ENCODE data around the gene USP20.

USP20 gene

DNA sequence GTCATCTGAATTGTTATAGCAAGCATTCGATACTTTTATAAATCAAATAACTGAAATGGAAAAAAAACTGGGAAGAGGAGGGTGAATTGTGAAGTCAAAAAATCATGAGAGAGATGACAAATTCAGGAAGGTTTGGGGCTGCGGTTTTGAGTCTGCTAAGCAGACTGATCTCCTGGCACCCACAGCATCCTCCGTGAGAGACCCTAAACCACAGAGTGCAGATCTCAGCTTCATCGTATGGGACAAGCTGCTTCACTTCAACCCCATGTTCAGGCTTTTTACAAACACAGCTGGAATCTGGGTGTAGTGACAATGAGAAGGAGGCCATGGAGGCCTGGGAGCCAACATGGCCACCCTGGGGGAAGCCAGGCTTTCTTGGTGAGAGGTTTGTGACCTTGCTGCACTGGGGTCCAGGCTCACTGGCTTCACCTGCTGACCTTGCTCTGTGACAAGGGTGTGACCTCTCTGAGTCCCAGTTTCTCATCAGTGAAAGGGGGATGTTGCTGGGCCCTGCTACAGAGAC lies 19.4 kb downstream of the USP20 start:
- TF ChIP-seq, protein P1, sequence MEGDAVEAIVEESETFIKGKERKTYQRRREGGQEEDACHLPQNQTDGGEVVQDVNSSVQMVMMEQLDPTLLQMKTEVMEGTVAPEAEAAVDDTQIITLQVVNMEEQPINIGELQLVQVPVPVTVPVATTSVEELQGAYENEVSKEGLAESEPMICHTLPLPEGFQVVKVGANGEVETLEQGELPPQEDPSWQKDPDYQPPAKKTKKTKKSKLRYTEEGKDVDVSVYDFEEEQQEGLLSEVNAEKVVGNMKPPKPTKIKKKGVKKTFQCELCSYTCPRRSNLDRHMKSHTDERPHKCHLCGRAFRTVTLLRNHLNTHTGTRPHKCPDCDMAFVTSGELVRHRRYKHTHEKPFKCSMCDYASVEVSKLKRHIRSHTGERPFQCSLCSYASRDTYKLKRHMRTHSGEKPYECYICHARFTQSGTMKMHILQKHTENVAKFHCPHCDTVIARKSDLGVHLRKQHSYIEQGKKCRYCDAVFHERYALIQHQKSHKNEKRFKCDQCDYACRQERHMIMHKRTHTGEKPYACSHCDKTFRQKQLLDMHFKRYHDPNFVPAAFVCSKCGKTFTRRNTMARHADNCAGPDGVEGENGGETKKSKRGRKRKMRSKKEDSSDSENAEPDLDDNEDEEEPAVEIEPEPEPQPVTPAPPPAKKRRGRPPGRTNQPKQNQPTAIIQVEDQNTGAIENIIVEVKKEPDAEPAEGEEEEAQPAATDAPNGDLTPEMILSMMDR (IDR thresholded peaks at IDR 0.05; ENCODE audit: low read depth, low read length), result no peak
- no peak overlapping the region for H3K4me3 ChIP-seq (ENCODE audit: low read depth, low read length)

DNA sequence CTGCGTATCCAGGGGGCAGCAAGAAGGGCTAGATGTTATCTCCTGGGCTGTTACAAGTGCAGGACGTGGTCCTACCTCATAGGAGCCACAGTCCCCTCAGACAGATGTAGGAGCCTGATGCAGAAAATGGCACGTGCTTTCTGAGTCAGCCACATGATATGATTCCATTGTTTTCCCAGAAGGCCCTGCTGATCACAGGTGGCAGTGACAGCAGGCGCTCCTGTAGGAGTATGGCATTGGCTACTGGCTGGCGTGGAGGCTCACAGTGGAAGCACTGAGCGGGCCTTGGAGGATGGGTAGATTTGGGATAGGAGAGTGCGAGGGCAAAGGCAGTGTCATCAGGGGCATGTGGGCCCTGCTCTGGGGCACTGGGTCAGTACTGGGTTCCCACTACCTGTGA lies 21.9 kb downstream of the USP20 start:
- TF ChIP-seq, protein P1 (IDR thresholded peaks at IDR 0.05; ENCODE audit: low read depth, low read length), result no peak
- no peak overlapping the region for H3K4me3 ChIP-seq (ENCODE audit: low read depth, low read length)

DNA sequence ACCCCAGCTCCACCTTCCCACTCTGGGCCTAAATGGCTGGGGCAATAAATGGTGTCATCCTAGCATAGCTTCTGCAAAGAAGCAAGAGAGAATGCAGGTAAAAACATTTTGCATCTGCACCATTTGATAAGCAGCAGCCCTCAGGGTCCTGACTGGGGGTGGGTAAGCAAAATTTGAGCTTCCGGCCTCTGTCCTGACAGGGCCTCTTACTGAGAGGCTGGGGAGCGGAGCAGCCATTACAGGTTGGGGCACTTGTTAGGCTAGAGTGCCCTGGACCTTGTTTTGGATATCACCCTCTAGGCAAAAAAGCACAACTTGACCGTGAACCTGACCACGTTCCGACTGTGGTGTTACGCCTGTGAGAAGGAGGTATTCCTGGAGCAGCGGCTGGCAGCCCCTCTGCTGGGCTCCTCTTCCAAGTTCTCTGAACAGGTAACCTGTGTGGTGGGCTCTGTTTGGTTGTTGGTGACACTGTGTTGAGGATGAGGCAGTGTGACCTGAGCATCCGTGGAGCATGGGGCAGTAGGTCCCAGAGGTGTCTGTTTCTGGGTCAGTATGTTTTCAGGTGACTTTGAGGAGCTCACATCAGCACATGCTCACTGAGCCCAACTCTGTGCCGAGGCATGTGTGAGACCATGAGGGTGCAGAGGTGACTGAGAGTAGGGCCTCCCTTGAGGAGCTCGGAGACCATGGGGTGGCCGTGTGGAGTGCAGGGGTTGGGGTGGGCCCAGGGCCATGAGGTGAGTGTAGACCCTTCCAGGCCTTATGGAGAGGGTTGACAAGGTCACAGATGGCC lies 23.1 kb downstream of the USP20 start:
- H3K4me3 ChIP-seq (ENCODE audit: low read depth, low read length), result no peak overlapping the region
- TF ChIP-seq, protein P1 (IDR thresholded peaks at IDR 0.05; ENCODE audit: low read depth, low read length), result no peak

DNA sequence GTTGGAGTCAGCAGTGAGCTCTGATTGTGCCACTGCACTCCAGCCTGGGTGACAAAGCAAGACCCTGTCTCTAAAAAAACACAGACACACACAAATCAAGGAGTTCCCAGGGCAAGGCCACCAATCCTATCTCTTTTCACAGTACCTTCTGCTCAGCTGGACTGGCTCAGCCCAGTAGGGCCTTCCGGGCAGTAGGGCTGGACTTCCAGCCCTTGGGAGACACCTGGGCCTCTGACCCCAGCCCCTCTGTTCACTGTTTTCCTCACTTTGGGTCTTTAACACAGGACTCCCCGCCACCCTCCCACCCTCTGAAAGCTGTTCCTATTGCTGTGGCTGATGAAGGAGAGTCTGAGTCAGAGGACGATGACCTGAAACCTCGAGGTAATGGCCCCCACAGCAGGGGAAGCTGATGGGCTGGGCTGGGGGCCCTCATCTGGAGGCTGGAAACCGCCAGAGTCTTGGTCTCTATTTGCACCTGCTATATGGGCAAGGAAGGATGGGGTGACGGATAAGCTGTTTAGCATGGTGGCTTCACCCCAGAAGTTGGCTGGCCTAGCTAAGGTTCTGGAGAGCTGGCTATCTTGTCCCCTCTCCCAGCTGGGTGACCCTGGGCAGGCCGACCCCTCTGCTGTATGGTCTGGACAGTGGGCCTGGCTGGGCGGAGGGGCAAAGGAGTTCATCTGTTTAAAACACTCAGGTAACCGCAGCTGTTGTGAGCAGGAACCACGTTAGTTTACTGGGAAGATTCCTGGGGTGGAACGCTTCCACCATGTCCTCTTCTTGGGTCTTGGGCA lies 25.6 kb downstream of the USP20 start:
- TF ChIP-seq, protein P1 (IDR thresholded peaks at IDR 0.05; ENCODE audit: low read depth, low read length), result no peak
- no peak overlapping the region for H3K4me3 ChIP-seq (ENCODE audit: low read depth, low read length)

DNA sequence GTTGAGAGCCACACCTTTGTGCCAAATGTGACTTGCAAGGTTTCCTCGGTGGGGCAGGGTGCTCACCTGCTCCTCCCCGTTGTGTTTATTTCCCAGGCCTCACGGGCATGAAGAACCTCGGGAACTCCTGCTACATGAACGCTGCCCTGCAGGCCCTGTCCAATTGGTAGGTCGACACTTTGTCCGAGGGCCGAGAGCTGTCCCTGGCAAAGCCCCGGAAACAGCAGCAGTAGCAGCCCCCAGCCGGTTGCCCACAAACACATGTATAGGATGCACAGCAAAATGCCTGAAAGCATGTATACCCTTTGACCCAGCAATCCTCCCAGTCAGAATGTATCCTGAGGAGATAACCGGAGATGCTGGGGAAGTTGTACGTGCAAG lies 26.2 kb downstream of the USP20 start:
- no peak overlapping the region for H3K4me3 ChIP-seq (ENCODE audit: low read depth, low read length)
- TF ChIP-seq, protein P1 (IDR thresholded peaks at IDR 0.05; ENCODE audit: low read depth, low read length), result no peak

DNA sequence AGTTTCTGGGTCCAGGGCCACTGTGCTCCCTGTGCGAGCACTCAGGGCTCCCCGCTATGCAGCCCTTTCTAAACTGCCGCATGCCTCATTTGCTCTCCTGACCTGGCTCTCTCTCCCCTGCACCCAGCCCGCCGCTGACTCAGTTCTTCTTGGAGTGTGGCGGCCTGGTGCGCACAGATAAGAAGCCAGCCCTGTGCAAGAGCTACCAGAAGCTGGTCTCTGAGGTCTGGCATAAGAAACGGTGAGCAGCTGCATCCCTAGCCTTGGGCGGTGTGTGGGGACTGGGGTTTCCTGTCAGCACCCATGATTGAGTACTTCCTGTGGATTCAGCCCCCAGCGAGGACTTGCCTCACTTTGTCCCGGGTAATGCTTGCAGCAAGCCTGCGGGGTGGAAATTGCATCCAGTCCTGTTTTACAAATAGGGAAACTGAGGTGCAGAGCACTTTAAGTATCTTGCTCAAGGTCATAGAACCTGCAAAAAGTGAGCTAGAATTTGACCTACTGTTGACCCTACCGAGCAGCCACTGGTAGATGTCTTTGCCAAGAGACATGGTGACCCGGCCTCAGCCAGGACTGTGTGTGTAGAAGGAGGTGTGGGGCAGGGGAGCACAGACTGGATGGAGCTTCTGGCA lies 27.9 kb downstream of the USP20 start:
- TF ChIP-seq, protein P1 (IDR thresholded peaks at IDR 0.05; ENCODE audit: low read depth, low read length), result no peak
- no peak overlapping the region for H3K4me3 ChIP-seq (ENCODE audit: low read depth, low read length)
